PFSK-1 (cell line): ENCODE measurements around the gene PHF12.
A peak's percentile ranks its signal among the peaks of the same experiment; 100 is the strongest.

Experiments used
- FOXP2 ChIP-seq: optimal IDR thresholded peaks from 2 replicates; pipeline ENCODE3; 2011; ENCODE audit warnings: borderline replicate concordance, control low read depth, inconsistent platforms; ENCODE audit not compliant: insufficient read depth; ENCODE audit errors: extremely low read length, extremely low read depth
- POLR2AphosphoS5 ChIP-seq: IDR thresholded peaks from 2 replicates; pipeline ENCODE4 v1.6.1; 2012; ENCODE audit warnings: low read depth, mild to moderate bottlenecking, control low read depth, low read length, moderate library complexity
- SIN3A ChIP-seq: IDR thresholded peaks from 2 replicates; pipeline ENCODE4 v1.6.1; 2012; ENCODE audit warnings: mild to moderate bottlenecking, low read length, moderate library complexity, borderline replicate concordance; ENCODE audit not compliant: insufficient read depth
- TAF1 ChIP-seq: IDR thresholded peaks from 2 replicates; pipeline ENCODE4 v1.6.1; 2012; ENCODE audit warnings: low read length, control low read depth, borderline replicate concordance; ENCODE audit not compliant: insufficient read depth
- TF ChIP-seq, protein P1 (sequence below), 2 experiments: IDR thresholded peaks; 2 replicates each; pipeline versions ENCODE4 v1.6.1 to v1.8.0; 2011 to 2012; ENCODE audit warnings: low read depth in 2 of 2, low read length in 2 of 2, control low read depth in 1 of 2, inconsistent platforms in 1 of 2, mild to moderate bottlenecking in 1 of 2, moderate library complexity in 1 of 2; ENCODE audit not compliant: insufficient read depth in 1 of 2

Gene PHF12

DNA sequence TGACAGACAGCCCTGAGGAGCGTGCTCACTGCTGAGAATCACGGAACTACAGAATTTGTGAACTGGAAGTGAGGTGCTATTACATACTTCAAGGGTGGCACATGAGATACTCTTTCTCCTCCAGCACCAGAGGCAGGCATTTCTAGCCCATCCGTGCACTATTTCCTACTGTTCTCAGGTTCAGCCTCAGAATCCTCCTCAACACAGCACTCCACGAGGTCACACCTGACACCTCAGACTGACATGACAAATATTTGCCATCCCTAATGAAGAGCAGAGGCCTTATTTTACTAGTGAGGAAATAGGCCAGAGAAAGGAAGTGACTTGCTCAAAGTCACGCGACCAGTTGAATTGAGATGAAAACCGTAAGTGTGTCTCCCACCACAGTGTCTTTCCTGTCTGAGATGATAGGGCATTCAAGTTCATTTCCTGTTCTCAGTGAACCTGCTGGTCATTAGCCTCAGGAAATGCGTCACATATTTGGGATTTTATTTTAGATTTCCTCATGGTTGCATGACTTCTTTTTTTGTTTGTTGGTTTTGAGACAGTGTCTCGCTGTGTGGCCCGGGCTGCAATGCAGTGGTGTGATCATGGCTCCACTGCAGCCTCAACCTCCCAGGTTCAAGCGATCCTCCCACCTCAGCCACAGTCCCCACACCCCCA is 30.9 kb upstream of the PHF12 start:
- TF ChIP-seq SIN3A: no peak
- TF ChIP-seq, protein P1, sequence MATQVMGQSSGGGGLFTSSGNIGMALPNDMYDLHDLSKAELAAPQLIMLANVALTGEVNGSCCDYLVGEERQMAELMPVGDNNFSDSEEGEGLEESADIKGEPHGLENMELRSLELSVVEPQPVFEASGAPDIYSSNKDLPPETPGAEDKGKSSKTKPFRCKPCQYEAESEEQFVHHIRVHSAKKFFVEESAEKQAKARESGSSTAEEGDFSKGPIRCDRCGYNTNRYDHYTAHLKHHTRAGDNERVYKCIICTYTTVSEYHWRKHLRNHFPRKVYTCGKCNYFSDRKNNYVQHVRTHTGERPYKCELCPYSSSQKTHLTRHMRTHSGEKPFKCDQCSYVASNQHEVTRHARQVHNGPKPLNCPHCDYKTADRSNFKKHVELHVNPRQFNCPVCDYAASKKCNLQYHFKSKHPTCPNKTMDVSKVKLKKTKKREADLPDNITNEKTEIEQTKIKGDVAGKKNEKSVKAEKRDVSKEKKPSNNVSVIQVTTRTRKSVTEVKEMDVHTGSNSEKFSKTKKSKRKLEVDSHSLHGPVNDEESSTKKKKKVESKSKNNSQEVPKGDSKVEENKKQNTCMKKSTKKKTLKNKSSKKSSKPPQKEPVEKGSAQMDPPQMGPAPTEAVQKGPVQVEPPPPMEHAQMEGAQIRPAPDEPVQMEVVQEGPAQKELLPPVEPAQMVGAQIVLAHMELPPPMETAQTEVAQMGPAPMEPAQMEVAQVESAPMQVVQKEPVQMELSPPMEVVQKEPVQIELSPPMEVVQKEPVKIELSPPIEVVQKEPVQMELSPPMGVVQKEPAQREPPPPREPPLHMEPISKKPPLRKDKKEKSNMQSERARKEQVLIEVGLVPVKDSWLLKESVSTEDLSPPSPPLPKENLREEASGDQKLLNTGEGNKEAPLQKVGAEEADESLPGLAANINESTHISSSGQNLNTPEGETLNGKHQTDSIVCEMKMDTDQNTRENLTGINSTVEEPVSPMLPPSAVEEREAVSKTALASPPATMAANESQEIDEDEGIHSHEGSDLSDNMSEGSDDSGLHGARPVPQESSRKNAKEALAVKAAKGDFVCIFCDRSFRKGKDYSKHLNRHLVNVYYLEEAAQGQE (IDR thresholded peaks at IDR 0.05; ENCODE audit: insufficient read depth in 1 of 2, low read depth in 2 of 2, low read length in 2 of 2): 0 out of 4 replicates have a peak, but pooled peaks of 1 of the 2 experiments have one; percentile 64

DNA sequence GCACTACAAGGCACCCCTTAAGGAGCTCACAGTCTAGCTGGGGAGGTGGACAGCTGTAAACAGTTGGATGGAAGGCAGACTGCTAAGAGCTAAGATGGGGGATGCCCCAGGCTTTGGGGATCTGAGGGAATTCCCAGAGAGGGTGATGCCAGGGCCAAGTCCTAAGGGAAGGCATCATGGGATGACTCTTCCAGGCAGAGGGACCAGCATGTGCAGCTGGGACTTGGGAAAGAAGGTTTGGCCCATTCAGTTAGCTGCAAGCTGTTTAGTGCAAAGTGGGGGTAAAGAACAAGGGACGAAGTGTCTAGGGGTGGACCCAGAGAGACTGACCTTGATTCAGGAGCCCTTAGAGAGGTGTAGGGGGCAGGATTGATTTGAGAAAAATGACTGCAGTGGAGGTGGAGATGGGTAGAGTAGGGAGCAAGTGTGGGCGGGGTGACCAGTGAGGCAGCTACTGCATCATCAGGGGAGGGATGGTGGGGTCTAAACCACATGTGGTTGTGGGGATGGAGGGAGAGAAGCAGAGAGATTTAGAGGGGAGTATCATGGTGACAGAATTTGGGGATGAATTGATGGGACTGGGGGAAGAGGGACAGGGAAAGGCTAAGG is 27.1 kb upstream of the PHF12 start:
- no peak for TF ChIP-seq FOXP2
- no peak for TF ChIP-seq SIN3A
- no peak for TF ChIP-seq TAF1
- TF ChIP-seq, protein P1 (IDR thresholded peaks at IDR 0.05; ENCODE audit: insufficient read depth in 1 of 2, low read depth in 2 of 2, low read length in 2 of 2): no peak
- TF ChIP-seq POLR2AphosphoS5: no peak

DNA sequence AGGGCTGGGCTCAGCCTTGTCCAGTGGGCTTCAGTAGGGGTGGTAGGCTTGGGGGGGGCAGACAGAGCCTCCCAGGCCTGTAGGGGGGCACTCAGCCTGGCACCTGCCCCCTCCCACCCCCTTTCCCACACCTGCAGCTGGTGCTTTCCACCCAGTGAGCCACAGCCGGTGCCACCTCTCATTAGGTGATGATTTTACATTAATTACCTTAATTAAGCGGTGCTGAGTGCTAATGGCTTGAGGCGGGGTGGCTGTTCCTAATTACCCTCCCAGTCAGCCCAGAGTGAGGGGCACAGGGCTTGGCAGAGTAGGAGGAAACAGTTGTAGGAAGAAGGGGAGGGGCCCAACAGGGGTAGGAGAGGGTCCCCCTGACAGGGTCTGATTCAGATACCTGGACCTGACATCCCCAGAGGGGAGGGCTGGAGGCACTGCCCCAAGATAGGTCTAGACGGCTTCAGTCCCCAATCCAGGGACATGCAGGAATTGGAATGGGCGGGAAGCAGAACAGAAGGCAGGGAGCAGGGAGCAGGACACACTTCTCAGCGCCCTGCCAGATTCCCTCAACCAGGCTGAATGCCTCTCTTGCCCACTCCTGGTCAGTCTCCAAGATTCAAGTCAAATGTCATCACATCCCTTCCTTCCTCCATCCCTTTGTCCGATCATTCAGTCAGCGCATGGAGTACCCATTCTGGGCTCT is 26.5 kb upstream of the PHF12 start:
- TF ChIP-seq, protein P1 (IDR thresholded peaks at IDR 0.05; ENCODE audit: insufficient read depth in 1 of 2, low read depth in 2 of 2, low read length in 2 of 2): no peak
- TF ChIP-seq FOXP2 (no peak), POLR2AphosphoS5 (no peak), SIN3A (no peak), TAF1 (no peak)

DNA sequence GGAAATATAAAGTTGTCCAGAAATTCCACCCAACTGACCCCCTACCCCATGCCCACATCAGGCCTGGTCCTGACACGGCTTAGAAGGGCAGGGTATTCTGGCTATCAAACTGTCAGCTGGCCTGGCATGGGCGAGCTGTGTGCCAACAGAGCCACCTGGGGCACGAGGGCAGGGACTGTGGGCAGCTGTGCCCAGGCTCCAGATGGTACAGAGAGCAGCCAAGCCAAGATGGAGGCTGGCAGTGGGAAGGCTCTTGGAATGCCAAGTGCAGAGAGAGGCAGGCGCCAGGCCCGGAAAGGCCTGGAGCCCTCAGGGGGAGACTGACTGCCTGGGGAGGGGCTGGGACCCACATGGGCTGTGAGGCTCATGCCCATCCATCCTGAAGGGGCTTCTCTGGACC is 24.3 kb upstream of the PHF12 start:
- TF ChIP-seq POLR2AphosphoS5 (no peak), SIN3A (no peak), TAF1 (no peak)

DNA sequence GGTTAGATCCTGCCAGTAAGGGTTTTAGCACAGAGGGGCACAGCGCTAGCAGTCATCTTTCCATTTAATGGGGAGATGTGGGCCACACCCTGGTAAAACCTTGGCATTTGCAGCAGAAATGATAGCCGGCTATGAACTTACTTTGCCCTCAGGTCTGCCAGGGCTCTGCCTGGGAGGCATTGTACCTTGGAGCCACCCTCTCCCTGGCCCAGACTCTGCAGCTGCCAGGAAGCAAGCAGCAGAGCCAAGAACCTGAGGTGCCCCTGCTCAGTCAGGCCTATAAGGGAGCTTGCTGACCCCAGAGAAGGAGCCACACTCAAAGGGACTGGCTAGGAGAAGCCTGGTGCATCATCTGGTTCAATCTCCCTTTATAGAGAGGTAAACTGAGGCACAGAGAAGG is 23.7 kb upstream of the PHF12 start:
- TF ChIP-seq SIN3A: no peak
- TF ChIP-seq POLR2AphosphoS5: no peak
- TF ChIP-seq, protein P1 (IDR thresholded peaks at IDR 0.05; ENCODE audit: insufficient read depth in 1 of 2, low read depth in 2 of 2, low read length in 2 of 2): no peak
- no peak for TF ChIP-seq TAF1
- TF ChIP-seq FOXP2: no peak
